Esophagus muscularis mucosa (tissue), 4 donors: ENCODE data around the gene MAGEF1.

Experiments
- EP300 ChIP-seq: sonication (generic); formaldehyde crosslinking; IDR thresholded peaks from one replicate; pipeline ENCODE4 v1.6.1; 2017; ENCODE audit warnings: antibody characterized with exemption
- POLR2A ChIP-seq: fragments of 450-650 bp; IDR thresholded peaks from one replicate; pipeline ENCODE4 v1.6.1; 2017; ENCODE audit warnings: antibody characterized with exemption, moderate library complexity, mild to moderate bottlenecking, low read depth
- TF ChIP-seq, protein P1 (sequence below), 3 experiments: fragments of 200-600 bp in 2 of 3; fragments of 450-650 bp in 1 of 3; sonication (generic) in 2 of 3; IDR thresholded peaks; one replicate each; pipeline ENCODE4 v1.5.1; 2017 to 2019; ENCODE audit warnings: antibody characterized with exemption in 3 of 3, mild to moderate bottlenecking in 2 of 3, moderate library complexity in 1 of 3

DNA sequence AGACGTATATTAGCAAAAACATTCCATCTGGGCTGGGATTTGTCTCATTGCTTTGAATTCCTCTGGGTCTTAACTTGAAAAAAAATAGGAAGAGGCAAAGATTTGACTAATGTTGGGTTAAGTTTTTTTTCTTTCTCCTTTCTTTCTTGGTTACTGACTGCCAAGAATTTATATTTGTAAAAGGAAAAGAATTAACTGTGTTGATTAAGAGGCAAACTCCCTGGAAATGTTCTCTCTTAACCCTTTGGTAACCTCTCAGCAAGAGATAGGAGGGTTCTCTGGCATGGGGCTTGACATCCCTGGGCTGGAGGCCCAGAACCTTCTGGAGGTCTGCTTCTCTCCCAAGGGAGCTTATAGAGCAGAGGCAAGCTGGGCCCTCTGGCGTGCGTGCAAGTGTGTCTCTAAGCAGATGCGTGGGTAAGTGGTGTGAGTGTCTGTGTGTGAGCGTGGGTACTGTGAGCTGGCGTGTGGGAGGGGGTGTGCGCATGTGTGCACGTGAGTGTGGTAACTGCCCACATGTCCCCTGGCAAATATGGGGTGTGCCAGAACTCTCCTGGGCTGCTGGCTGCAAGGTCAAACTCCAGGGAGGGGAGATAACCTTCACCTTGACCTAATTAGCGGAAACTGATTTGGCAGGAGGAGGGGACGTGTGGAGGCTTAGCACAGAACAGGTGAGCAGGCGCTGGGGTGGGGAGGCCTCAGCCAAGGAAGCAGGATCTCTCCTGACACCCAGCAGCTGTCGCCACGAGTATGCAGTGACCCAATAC is 49.4 kb upstream of the MAGEF1 start:
- TF ChIP-seq, protein P1, sequence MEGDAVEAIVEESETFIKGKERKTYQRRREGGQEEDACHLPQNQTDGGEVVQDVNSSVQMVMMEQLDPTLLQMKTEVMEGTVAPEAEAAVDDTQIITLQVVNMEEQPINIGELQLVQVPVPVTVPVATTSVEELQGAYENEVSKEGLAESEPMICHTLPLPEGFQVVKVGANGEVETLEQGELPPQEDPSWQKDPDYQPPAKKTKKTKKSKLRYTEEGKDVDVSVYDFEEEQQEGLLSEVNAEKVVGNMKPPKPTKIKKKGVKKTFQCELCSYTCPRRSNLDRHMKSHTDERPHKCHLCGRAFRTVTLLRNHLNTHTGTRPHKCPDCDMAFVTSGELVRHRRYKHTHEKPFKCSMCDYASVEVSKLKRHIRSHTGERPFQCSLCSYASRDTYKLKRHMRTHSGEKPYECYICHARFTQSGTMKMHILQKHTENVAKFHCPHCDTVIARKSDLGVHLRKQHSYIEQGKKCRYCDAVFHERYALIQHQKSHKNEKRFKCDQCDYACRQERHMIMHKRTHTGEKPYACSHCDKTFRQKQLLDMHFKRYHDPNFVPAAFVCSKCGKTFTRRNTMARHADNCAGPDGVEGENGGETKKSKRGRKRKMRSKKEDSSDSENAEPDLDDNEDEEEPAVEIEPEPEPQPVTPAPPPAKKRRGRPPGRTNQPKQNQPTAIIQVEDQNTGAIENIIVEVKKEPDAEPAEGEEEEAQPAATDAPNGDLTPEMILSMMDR (IDR thresholded peaks at IDR 0.05): no peak
- no peak for TF ChIP-seq POLR2A
- TF ChIP-seq EP300: no peak
